Transverse colon (tissue), 4 donors: ENCODE measurements around the gene APOBR. TPM values are rescaled to one million over a fixed set of nuclear protein-coding genes. Genes with fewer than 3 reads are reported as not detected.

Experiments
- DNase-seq: peaks from one replicate; pipeline ENCODE4 v3.0.0-alpha.2; 2019
- H3K27ac ChIP-seq, 4 donors: fragments of 200-600 bp; sonication (generic); 2 replicates each; pipeline ENCODE4 v1.5.1; 2016 to 2018; ENCODE audit warnings: inconsistent platforms in 4 of 4
- H3K27me3 ChIP-seq: fragments of 200-600 bp; sonication (generic); 2 replicates; pipeline ENCODE4 v1.5.1; 2017; ENCODE audit warnings: inconsistent platforms
- H3K36me3 ChIP-seq, 4 donors: fragments of 200-600 bp; sonication (generic); 2 replicates each; pipeline ENCODE4 v1.5.1; 2017 to 2019; ENCODE audit warnings: inconsistent platforms in 4 of 4
- H3K4me1 ChIP-seq, 4 donors: fragments of 200-600 bp; sonication (generic); 2 replicates each; pipeline ENCODE4 v1.5.1; 2017 to 2020; ENCODE audit warnings: inconsistent platforms in 4 of 4
- H3K4me3 ChIP-seq, 4 donors: fragments of 200-600 bp; sonication (generic); 1 replicate in 1 of 4; 2 replicates in 3 of 4; pipeline versions ENCODE4 v1.5.1 to v1.6.1; 2017 to 2019; ENCODE audit warnings: inconsistent platforms in 4 of 4
- H3K9me3 ChIP-seq, 2 donors: fragments of 200-600 bp; sonication (generic); 2 replicates each; pipeline ENCODE4 v1.5.1; 2017 to 2019; ENCODE audit warnings: inconsistent platforms in 2 of 2
- CTCF ChIP-seq, 5 experiments: fragments of 200-600 bp in 3 of 5; fragments of 450-650 bp in 2 of 5; sonication (generic) in 3 of 5; IDR thresholded peaks; 1 replicate in 2 of 5; 2 replicates in 3 of 5; pipeline ENCODE4 v1.5.1; 2016 to 2017; ENCODE audit warnings: antibody characterized with exemption in 5 of 5, inconsistent platforms in 3 of 5, mild to moderate bottlenecking in 2 of 5, moderate library complexity in 1 of 5
- EP300 ChIP-seq: sonication (generic); formaldehyde crosslinking; IDR thresholded peaks from one replicate; pipeline ENCODE4 v1.6.1; 2017; ENCODE audit warnings: antibody characterized with exemption, low read depth
- POLR2A ChIP-seq: fragments of 450-650 bp; IDR thresholded peaks from one replicate; pipeline ENCODE4 v1.6.1; 2016; ENCODE audit warnings: antibody characterized with exemption, mild to moderate bottlenecking, moderate library complexity
- POLR2AphosphoS5 ChIP-seq, 3 donors: sonication (generic); formaldehyde crosslinking; IDR thresholded peaks; one replicate each; pipeline ENCODE4 v1.6.1; 2016; ENCODE audit warnings: antibody characterized with exemption in 3 of 3
- WGBS, 2 donors: methylation state at CpG; one replicate each; pipeline ENCODE4 v1.1.5; 2018; ENCODE audit warnings: low coverage in 1 of 2; 5-methylcytosine and 5-hydroxymethylcytosine counted together
- in situ Hi-C, 4 donors: fragments of 200-750 bp; cut with MboI; loops; one replicate each; pipeline versions ENCODE4 v1.15.0 to v1.15.1; 2017; ENCODE audit warnings: low sequenced_read_pairs in 3 of 4, low pct_ligation_motif_present in 1 of 4, low pct_unique_long_range_greater_than_20kb in 1 of 4
- intact Hi-C: fragments of 100-400 bp; cut with DNase I; formaldehyde crosslinking; loops from one replicate; pipeline ENCODE4 v1.15.1; 2023; ENCODE audit warnings: low total_unique reads
- total RNA-seq, 4 donors: library from RNA; depleted of rRNA; stranded (reverse); fragments of >200 nt; gene quantifications; one replicate each; pipeline ENCODE4 v1.1.0, GENCODE V29; 2016

Gene APOBR
- total RNA-seq, 4 donors from 2014 or later: 60.0 to 96.9 (median 61.7) TPM

GRCh38 chr16:28538733-28539596 is 44.5 kb downstream of the APOBR start, which contains the start of gene NUPR1:
TSS of gene NUPR1 (minus strand) at chr16:28538974. CDS start at chr16:28538907, 67 bp downstream.
- intact Hi-C loops (loop anchor here (1.0 kb wide), 1 partner anchor 48 kb away; no protein-coding TSS in a partner anchor), in situ Hi-C loops (no loop called here)
- Histone ChIP-seq H3K27ac (peak within 1 kb of the TSS; percentile 91 to 95 (median 94)), H3K9me3 (no peaks in the 10 kb centered on the region), H3K27me3 (no peaks in the 10 kb centered on the region), H3K4me3 (peak within 1 kb of the TSS; percentile 38 to 61 (median 50)), H3K36me3 (no peaks in the 10 kb centered on the region), H3K4me1 (peaks cover 0 to 75% (median 40%) of the 10 kb centered on the region in 4 donors)
- TF ChIP-seq EP300 (peak; percentile 69), POLR2AphosphoS5 (IDR thresholded peaks at IDR 0.05) (peak; percentile 87 to 93 (median 91)), POLR2A (peak; percentile 90), CTCF (IDR thresholded peaks at IDR 0.05) (no peak)
- WGBS, 2 donors: 1 to 25% methylated on average over 6 to 22 of the region's 22 CpGs
- peak; percentile 94 for DNase-seq

DNA sequence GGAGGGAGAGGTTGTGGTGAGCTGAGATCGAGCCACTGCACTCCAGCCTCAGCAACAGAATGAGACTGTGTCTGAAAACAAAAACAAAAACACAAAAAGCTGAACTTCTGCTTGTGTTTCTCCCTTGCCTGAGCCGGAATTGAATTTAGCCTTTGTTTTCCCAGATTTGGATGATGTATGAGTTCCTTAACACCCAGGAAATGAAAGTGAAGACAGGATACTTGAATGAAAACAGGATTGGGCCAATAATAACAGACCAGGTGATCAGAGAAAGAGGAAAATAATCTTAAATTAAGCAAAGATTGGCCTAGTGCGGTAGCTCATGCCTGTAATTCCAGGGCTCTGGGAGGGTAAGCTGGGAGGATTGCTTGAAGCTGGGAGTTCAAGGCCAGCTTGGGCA is 45.9 kb downstream of the APOBR start:
- H3K27ac ChIP-seq: peak overlapping the region; percentile 91 to 95 (median 94)
- 69 to 81% methylated on average over 3 of the region's 3 CpGs for WGBS, 2 donors
- no peaks in the 10 kb centered on the region for H3K36me3 ChIP-seq
- no peaks in the 10 kb centered on the region for H3K27me3 ChIP-seq
- no peaks in the 10 kb centered on the region for H3K9me3 ChIP-seq
- no peak for DNase-seq
- intact Hi-C loops: no loop called here
- H3K4me1 ChIP-seq: peaks cover 0 to 66% (median 39%) of the 10 kb centered on the region in 4 donors
- no peak overlapping the region for H3K4me3 ChIP-seq
- TF ChIP-seq POLR2A (no peak), POLR2AphosphoS5 (IDR thresholded peaks at IDR 0.05) (no peak), CTCF (IDR thresholded peaks at IDR 0.05) (no peak), EP300 (no peak)
- in situ Hi-C loops: loop anchor here in 1 of 4 donors (10.0 kb wide), 1 partner anchor 56 kb away; no protein-coding TSS in a partner anchor

GRCh38 chr16:28542646-28543045 is 48.2 kb downstream of the APOBR start:
- Histone ChIP-seq H3K36me3 (no peaks in the 10 kb centered on the region), H3K27me3 (no peaks in the 10 kb centered on the region), H3K4me3 (peak overlapping the region in 1 of 4 donors; percentile 16), H3K4me1 (peaks cover 0 to 45% (median 25%) of the 10 kb centered on the region in 4 donors), H3K9me3 (no peaks in the 10 kb centered on the region), H3K27ac (peak overlapping the region; percentile 86 to 95 (median 92))
- no peak for TF ChIP-seq POLR2A
- intact Hi-C loops (no loop called here), in situ Hi-C loops (loop anchor here in 1 of 4 donors (10.0 kb wide), 1 partner anchor 58 kb away; no protein-coding TSS in a partner anchor)
- 40 to 65% methylated on average over 7 of the region's 7 CpGs for WGBS, 2 donors
- no peak for DNase-seq

GRCh38 chr16:28543072-28543471 is 48.6 kb downstream of the APOBR start:
- intact Hi-C loops: no loop called here
- no peaks in the 10 kb centered on the region for H3K9me3 ChIP-seq
- TF ChIP-seq POLR2A (peak; percentile 48), POLR2AphosphoS5 (IDR thresholded peaks at IDR 0.05) (peak in 2 of 3 donors; percentile 47 to 69), CTCF (IDR thresholded peaks at IDR 0.05) (no peak)
- 28 to 29% methylated on average over 5 to 7 of the region's 7 CpGs for WGBS, 2 donors
- peaks cover 0 to 41% (median 23%) of the 10 kb centered on the region in 4 donors for H3K4me1 ChIP-seq
- peak overlapping the region in 1 of 4 donors; percentile 16 for H3K4me3 ChIP-seq
- H3K27me3 ChIP-seq: no peaks in the 10 kb centered on the region
- in situ Hi-C loops: loop anchor here in 1 of 4 donors (10.0 kb wide), 1 partner anchor 58 kb away; no protein-coding TSS in a partner anchor
- H3K27ac ChIP-seq: peak overlapping the region; percentile 86 to 95 (median 92)
- DNase-seq: peak; percentile 82
- no peaks in the 10 kb centered on the region for H3K36me3 ChIP-seq
